Panc1 (cell line): ENCODE results near the gene ACSL1. TPM values are rescaled to one million over a fixed set of nuclear protein-coding genes. Genes with fewer than 3 reads are reported as not detected.

Experiments
- ATAC-seq: fragments of 200-7000 bp; cut with Tn5 transposase; 2 replicates; pipeline ENCODE4 v1.9.1; 2020; ENCODE audit warnings: mild to moderate bottlenecking, moderate library complexity
- BruUV-seq: library from RNA; stranded (reverse); fragments of 400-500 nt; replicated peaks from 2 replicates; lab custom pipeline; 2021; lab: Mats Ljungman, UMichigan
- CTCF ChIA-PET: fragments of 300-600 bp; sonication (Branson Sonifier 250); formaldehyde crosslinking; loops from one replicate; lab custom pipeline; 2022; ENCODE audit warnings: antibody characterized with exemption; lab: Charles Lee
- POLR2A ChIA-PET: fragments of 300-600 bp; sonication (Branson Sonifier 250); formaldehyde crosslinking; loops from one replicate; lab custom pipeline; 2022; ENCODE audit warnings: antibody characterized with exemption; lab: Charles Lee
- DNase-seq: peaks from one replicate; pipeline ENCODE4 v3.0.0-alpha.2; 2010; ENCODE audit warnings: low read depth, low spot score
- H3K27ac ChIP-seq: 2 replicates; pipeline ENCODE4 v1.5.1; 2011; ENCODE audit warnings: mild to moderate bottlenecking, low read length, inconsistent platforms
- H3K27me3 ChIP-seq: fragments of 200-500 bp; sonication (Bioruptor generic); 2 replicates; pipeline ENCODE4 v1.6.0; 2014; ENCODE audit warnings: low read length, inconsistent platforms; ENCODE audit not compliant: control insufficient read depth, insufficient read depth
- H3K36me3 ChIP-seq: fragments of 200-500 bp; sonication (Bioruptor generic); 2 replicates; pipeline ENCODE4 v1.5.1; 2014; ENCODE audit warnings: inconsistent platforms, mild to moderate bottlenecking, low read length, moderate library complexity; ENCODE audit not compliant: control insufficient read depth, insufficient read depth
- H3K4me1 ChIP-seq: 2 replicates; pipeline ENCODE4 v1.5.1; 2011; ENCODE audit warnings: inconsistent platforms, mild to moderate bottlenecking, low read length, moderate library complexity; ENCODE audit not compliant: control insufficient read depth, insufficient read depth
- H3K4me3 ChIP-seq, 2 experiments: 2 replicates each; pipeline ENCODE4 v1.5.1; 2011 to 2012; ENCODE audit warnings: low read depth in 2 of 2, low read length in 2 of 2, mild to moderate bottlenecking in 2 of 2, inconsistent platforms in 1 of 2, moderate library complexity in 1 of 2
- H3K9me3 ChIP-seq: fragments of 200-500 bp; sonication (Bioruptor generic); 2 replicates; pipeline ENCODE4 v1.5.1; 2014; ENCODE audit warnings: low read depth, mild to moderate bottlenecking, inconsistent platforms, low read length, moderate library complexity; ENCODE audit not compliant: control insufficient read depth, insufficient read depth
- CTCF ChIP-seq: fragments of 450-650 bp; IDR thresholded peaks from 2 replicates; pipeline ENCODE4 v1.5.1; 2017; ENCODE audit warnings: mild to moderate bottlenecking
- POLR2AphosphoS5 ChIP-seq: IDR thresholded peaks from 2 replicates; pipeline ENCODE4 v1.6.1; 2012; ENCODE audit warnings: mild to moderate bottlenecking, low read depth, low read length, moderate library complexity
- SIN3A ChIP-seq: IDR thresholded peaks from 2 replicates; pipeline ENCODE4 v1.6.1; 2012; ENCODE audit warnings: low read depth, mild to moderate bottlenecking, low read length, moderate library complexity, borderline replicate concordance; ENCODE audit not compliant: insufficient read depth
- TCF7L2 ChIP-seq: IDR thresholded peaks from 2 replicates; pipeline ENCODE4 v1.6.1; 2011; ENCODE audit warnings: mild to moderate bottlenecking, low read depth, low read length, inconsistent platforms
- in situ Hi-C: cut with HindIII; loops from 2 replicates; pipeline ENCODE4 v1.10.0; 2016; ENCODE audit warnings: low sequenced_read_pairs, low pct_unique_long_range_greater_than_20kb
- intact Hi-C: fragments of 100-400 bp; cut with micrococcal nuclease; formaldehyde crosslinking; loops from one replicate; pipeline ENCODE4 v1.10.0; 2022; ENCODE audit not compliant: unreplicated experiment
- total RNA-seq: library from RNA; stranded (reverse); gene quantifications from one replicate; pipeline ENCODE4 v1.2.1, GENCODE V29; 2021; ENCODE audit not compliant: unreplicated experiment
- TF ChIP-seq, protein P1 (sequence below), 2 experiments: IDR thresholded peaks; 2 replicates each; pipeline ENCODE4 v1.6.1; 2011 to 2012; ENCODE audit warnings: low read depth in 2 of 2, control low read depth in 1 of 2, low read length in 1 of 2, mild to moderate bottlenecking in 1 of 2, moderate library complexity in 1 of 2; ENCODE audit not compliant: insufficient read depth in 1 of 2

ACSL1 gene
- total RNA-seq, 1 experiment from 2014 or later = 15.4 TPM

DNA sequence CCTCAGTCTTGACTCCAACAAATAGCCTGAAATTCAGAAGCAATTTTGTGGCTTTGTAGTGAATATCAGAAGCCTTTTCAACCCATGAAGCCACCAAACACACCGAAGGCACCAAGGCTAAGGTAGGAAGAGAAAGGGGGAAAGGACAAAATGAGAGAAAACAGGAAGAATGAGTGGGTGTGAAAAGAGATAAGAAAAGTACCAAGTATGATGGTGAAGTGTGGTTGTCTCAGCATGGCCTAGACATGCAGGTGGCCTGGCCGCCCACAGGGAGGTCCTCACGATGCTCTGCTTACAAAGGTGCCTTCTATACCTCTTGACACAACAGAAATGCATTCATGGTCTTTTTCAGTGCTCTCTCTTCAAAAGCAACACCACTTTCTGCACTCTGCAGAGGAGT is 34.9 kb downstream of the ACSL1 start:
- ChIA-PET POLR2A (no interaction called here), CTCF (no interaction called here)
- no peak overlapping the region for H3K4me3 ChIP-seq
- in situ Hi-C loops = no loop called here
- H3K27ac ChIP-seq = no peak overlapping the region
- TF ChIP-seq POLR2AphosphoS5 (no peak), SIN3A (no peak), TCF7L2 (no peak), CTCF (no peak)
- TF ChIP-seq, protein P1, sequence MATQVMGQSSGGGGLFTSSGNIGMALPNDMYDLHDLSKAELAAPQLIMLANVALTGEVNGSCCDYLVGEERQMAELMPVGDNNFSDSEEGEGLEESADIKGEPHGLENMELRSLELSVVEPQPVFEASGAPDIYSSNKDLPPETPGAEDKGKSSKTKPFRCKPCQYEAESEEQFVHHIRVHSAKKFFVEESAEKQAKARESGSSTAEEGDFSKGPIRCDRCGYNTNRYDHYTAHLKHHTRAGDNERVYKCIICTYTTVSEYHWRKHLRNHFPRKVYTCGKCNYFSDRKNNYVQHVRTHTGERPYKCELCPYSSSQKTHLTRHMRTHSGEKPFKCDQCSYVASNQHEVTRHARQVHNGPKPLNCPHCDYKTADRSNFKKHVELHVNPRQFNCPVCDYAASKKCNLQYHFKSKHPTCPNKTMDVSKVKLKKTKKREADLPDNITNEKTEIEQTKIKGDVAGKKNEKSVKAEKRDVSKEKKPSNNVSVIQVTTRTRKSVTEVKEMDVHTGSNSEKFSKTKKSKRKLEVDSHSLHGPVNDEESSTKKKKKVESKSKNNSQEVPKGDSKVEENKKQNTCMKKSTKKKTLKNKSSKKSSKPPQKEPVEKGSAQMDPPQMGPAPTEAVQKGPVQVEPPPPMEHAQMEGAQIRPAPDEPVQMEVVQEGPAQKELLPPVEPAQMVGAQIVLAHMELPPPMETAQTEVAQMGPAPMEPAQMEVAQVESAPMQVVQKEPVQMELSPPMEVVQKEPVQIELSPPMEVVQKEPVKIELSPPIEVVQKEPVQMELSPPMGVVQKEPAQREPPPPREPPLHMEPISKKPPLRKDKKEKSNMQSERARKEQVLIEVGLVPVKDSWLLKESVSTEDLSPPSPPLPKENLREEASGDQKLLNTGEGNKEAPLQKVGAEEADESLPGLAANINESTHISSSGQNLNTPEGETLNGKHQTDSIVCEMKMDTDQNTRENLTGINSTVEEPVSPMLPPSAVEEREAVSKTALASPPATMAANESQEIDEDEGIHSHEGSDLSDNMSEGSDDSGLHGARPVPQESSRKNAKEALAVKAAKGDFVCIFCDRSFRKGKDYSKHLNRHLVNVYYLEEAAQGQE (IDR thresholded peaks at IDR 0.05; ENCODE audit: insufficient read depth in 1 of 2, low read depth in 2 of 2, low read length in 1 of 2) = no peak
- no peaks in the 10 kb centered on the region for H3K36me3 ChIP-seq
- BruUV-seq = no TSS peak
- no peaks in the 10 kb centered on the region for H3K9me3 ChIP-seq
- DNase-seq = no peak
- H3K4me1 ChIP-seq = peaks cover 5% of the 10 kb centered on the region
- intact Hi-C loops = no loop called here
- no peak for ATAC-seq
- H3K27me3 ChIP-seq = no peaks in the 10 kb centered on the region

GRCh38 chr4:184787766-184788503 is 37.8 kb downstream of the ACSL1 start:
- intact Hi-C loops (no loop called here), in situ Hi-C loops (no loop called here)
- Histone ChIP-seq H3K9me3 (no peaks in the 10 kb centered on the region), H3K4me3 (no peak overlapping the region), H3K4me1 (no peaks in the 10 kb centered on the region; the same call in 1 of the 2 replicates), H3K27ac (no peak overlapping the region), H3K27me3 (no peaks in the 10 kb centered on the region), H3K36me3 (no peaks in the 10 kb centered on the region)
- no TSS peak for BruUV-seq
- no peak for ATAC-seq
- TF ChIP-seq, protein P1 (IDR thresholded peaks at IDR 0.05; ENCODE audit: insufficient read depth in 1 of 2, low read depth in 2 of 2, low read length in 1 of 2) = no peak
- TF ChIP-seq TCF7L2 = no peak
- no peak for TF ChIP-seq SIN3A
- no peak for TF ChIP-seq POLR2AphosphoS5
- no peak for TF ChIP-seq CTCF
- no peak for DNase-seq
- POLR2A ChIA-PET = no interaction called here
- CTCF ChIA-PET = no interaction called here
